Raji (cell line): ENCODE results near the gene CDYL.

Experiments
- POLR2A ChIP-seq: IDR thresholded peaks from 2 replicates; pipeline ENCODE4 v1.6.1; 2011; ENCODE audit warnings: low read depth, low read length, control low read depth; ENCODE audit not compliant: insufficient read depth

Gene CDYL

GRCh38 chr6:4913705-4914419 lies 137.7 kb downstream of the CDYL start:
- no peak for TF ChIP-seq POLR2A

GRCh38 chr6:4914420-4915159 lies 138.4 kb downstream of the CDYL start:
- no peak for TF ChIP-seq POLR2A

GRCh38 chr6:4916954-4917561 lies 140.9 kb downstream of the CDYL start:
- TF ChIP-seq POLR2A = no peak

GRCh38 chr6:4920914-4921410 lies 144.8 kb downstream of the CDYL start:
- no peak for TF ChIP-seq POLR2A

GRCh38 chr6:4922488-4923037 lies 146.4 kb downstream of the CDYL start:
- no peak for TF ChIP-seq POLR2A

GRCh38 chr6:4923081-4923480 lies 146.9 kb downstream of the CDYL start:
- no peak for TF ChIP-seq POLR2A

- TF ChIP-seq POLR2A = no peak
Measured at GRCh38 chr6:4924661-4925271, 148.6 kb downstream of the CDYL start.

GRCh38 chr6:4925580-4925979 lies 149.4 kb downstream of the CDYL start:
- TF ChIP-seq POLR2A = no peak

GRCh38 chr6:4928426-4928825 lies 152.2 kb downstream of the CDYL start:
- TF ChIP-seq POLR2A = no peak

GRCh38 chr6:4929097-4929718 lies 153.0 kb downstream of the CDYL start:
- no peak for TF ChIP-seq POLR2A

GRCh38 chr6:4930025-4930691 lies 154.0 kb downstream of the CDYL start:
- no peak for TF ChIP-seq POLR2A

GRCh38 chr6:4931530-4932227 lies 155.5 kb downstream of the CDYL start:
- TF ChIP-seq POLR2A = no peak

GRCh38 chr6:4932228-4932903 lies 156.2 kb downstream of the CDYL start:
- TF ChIP-seq POLR2A = no peak

- no peak for TF ChIP-seq POLR2A
Measured at GRCh38 chr6:4935486-4935885, 159.3 kb downstream of the CDYL start.
